DMS53 (cell line): Measurements from ENCODE around the gene SND1.

Experiments
- DNase-seq: peaks from one replicate; lab custom pipeline; 2025; lab: John Stamatoyannopoulos, UW

Gene SND1

GRCh38 chr7:127995881-127996215, 343.9 kb downstream of the SND1 start:
- DNase-seq: no peak

- no peak for DNase-seq
Observed at GRCh38 chr7:127996253-127997071, 344.5 kb downstream of the SND1 start.

- no peak for DNase-seq
Observed at GRCh38 chr7:127997226-127997922, 345.4 kb downstream of the SND1 start.

GRCh38 chr7:127998671-127999070, 346.7 kb downstream of the SND1 start:
- no peak for DNase-seq

- no peak for DNase-seq
Observed at GRCh38 chr7:128000048-128000447, 348.1 kb downstream of the SND1 start.

- DNase-seq: no peak
Observed at GRCh38 chr7:128000854-128001265, 348.9 kb downstream of the SND1 start.

- DNase-seq: no peak
Observed at GRCh38 chr7:128003167-128003566, 351.2 kb downstream of the SND1 start.

GRCh38 chr7:128003787-128004186, 351.8 kb downstream of the SND1 start:
- no peak for DNase-seq

- DNase-seq: peak; percentile 40
Observed at GRCh38 chr7:128004623-128005022, 352.6 kb downstream of the SND1 start.

GRCh38 chr7:128005117-128005516, 353.1 kb downstream of the SND1 start:
- peak; percentile 75 for DNase-seq

GRCh38 chr7:128005759-128006159, 353.8 kb downstream of the SND1 start:
- DNase-seq: no peak

- no peak for DNase-seq
Observed at GRCh38 chr7:128006550-128007302, 354.7 kb downstream of the SND1 start.

- no peak for DNase-seq
Observed at GRCh38 chr7:128007303-128007680, 355.3 kb downstream of the SND1 start.

- no peak for DNase-seq
Observed at GRCh38 chr7:128008141-128008540, 356.1 kb downstream of the SND1 start.

GRCh38 chr7:128008744-128009143, 356.8 kb downstream of the SND1 start:
- no peak for DNase-seq

- no peak for DNase-seq
Observed at GRCh38 chr7:128010391-128011127, 358.6 kb downstream of the SND1 start.

GRCh38 chr7:128011131-128011661, 359.2 kb downstream of the SND1 start:
- no peak for DNase-seq

GRCh38 chr7:128014811-128015210, 362.8 kb downstream of the SND1 start:
- DNase-seq: peak; percentile 17

- no peak for DNase-seq
Observed at GRCh38 chr7:128017460-128017859, 365.5 kb downstream of the SND1 start.

- peak; percentile 35 for DNase-seq
Observed at GRCh38 chr7:128017862-128018845, 366.2 kb downstream of the SND1 start.

- DNase-seq: no peak
Observed at GRCh38 chr7:128019288-128019687, 367.3 kb downstream of the SND1 start.
